ENCODE results near the gene DMBT1. TPM values are rescaled to one million over a fixed set of nuclear protein-coding genes. Genes with fewer than 3 reads are reported as not detected.

The DMBT1 gene
- total and polyA plus RNA-seq, 2 donors (not counting 1 experiment from before 2014, with no cell fraction given) = not detected

- Histone ChIP-seq H3K27me3 (replicated peaks in 1 of 4; ENCODE audit: control extremely low read depth in 1 of 4, control insufficient read depth in 3 of 4, insufficient read depth in 4 of 4, low read length in 3 of 4) (peaks cover 0 to 2% (median 0%) of the 10 kb centered on the region in 4 experiments), H3K79me2 (ENCODE audit: control insufficient read depth, insufficient read depth, low read length) (no peaks in the 10 kb centered on the region), H3K4me2 (replicated peaks; ENCODE audit: low read depth, low read length, poor library complexity, severe bottlenecking) (no peak overlapping the region), H3K36me3 (replicated peaks in 1 of 2; ENCODE audit: control extremely low read depth in 1 of 2, control insufficient read depth in 1 of 2, extremely low read depth in 1 of 2, insufficient read depth in 2 of 2, low read length in 1 of 2) (no peaks in the 10 kb centered on the region), H3K9ac (ENCODE audit: low read length) (no peak overlapping the region), H3K27ac (ENCODE audit: low read length in 2 of 2) (no peak overlapping the region), H3K4me3 (ENCODE audit: control extremely low read depth in 1 of 5, extremely low read depth in 1 of 5, insufficient read depth in 1 of 5, low read depth in 2 of 5, low read length in 4 of 5) (no peak overlapping the region), H2AFZ (ENCODE audit: insufficient read depth, low read depth, low read length, poor library complexity, severe bottlenecking) (no peak overlapping the region), H3K9me3 (ENCODE audit: control extremely low read depth in 1 of 3, control insufficient read depth in 2 of 3, insufficient read depth in 1 of 3, low read length in 2 of 3) (no peaks in the 10 kb centered on the region), H4K20me1 (ENCODE audit: control insufficient read depth, insufficient read depth, low read length, poor library complexity, severe bottlenecking) (no peaks in the 10 kb centered on the region), H3K4me1 (ENCODE audit: control insufficient read depth in 2 of 2, insufficient read depth in 2 of 2, low read length in 2 of 2) (no peaks in the 10 kb centered on the region)
- TF ChIP-seq CTCF (IDR thresholded peaks at IDR 0.05) = no peak
- TF ChIP-seq EZH2 (IDR thresholded peaks at IDR 0.05; ENCODE audit: borderline replicate concordance, insufficient read depth, low read depth, low read length, poor library complexity, severe bottlenecking) = no peak
- WGBS (ENCODE audit: insufficient coverage) = 80% methylated on average over 1 of the region's 3 CpGs
- DNase-seq = no peak
- H3K27me3 Mint-ChIP-seq = peaks cover 29% of the 10 kb centered on the region
- CTCF ChIA-PET = no interaction called here
- H3K27ac Mint-ChIP-seq = no peak overlapping the region
- no peaks in the 10 kb centered on the region for H3K4me1 Mint-ChIP-seq
- ATAC-seq (ENCODE audit: low read depth) = no peak
- POLR2A ChIA-PET = no interaction called here
- H3K4me3 Mint-ChIP-seq = no peak overlapping the region
- no peaks in the 10 kb centered on the region for H3K9me3 Mint-ChIP-seq (ENCODE audit: insufficient read depth)
- intact Hi-C loops (cut with micrococcal nuclease) = no loop called here
Measured at GRCh38 chr10:122531939-122532338, 28.6 kb upstream of the DMBT1 start.

GRCh38 chr10:122532601-122533296 is 27.8 kb upstream of the DMBT1 start:
- DNase-seq (no peak), ATAC-seq (ENCODE audit: low read depth) (no peak)
- Mint-ChIP-seq H3K4me1 (no peaks in the 10 kb centered on the region), H3K27me3 (peaks cover 29% of the 10 kb centered on the region), H3K4me3 (no peak overlapping the region), H3K9me3 (ENCODE audit: insufficient read depth) (no peaks in the 10 kb centered on the region), H3K27ac (no peak overlapping the region)
- CTCF ChIA-PET = no interaction called here
- Histone ChIP-seq H2AFZ (ENCODE audit: insufficient read depth, low read depth, low read length, poor library complexity, severe bottlenecking) (no peak overlapping the region), H3K4me2 (replicated peaks; ENCODE audit: low read depth, low read length, poor library complexity, severe bottlenecking) (no peak overlapping the region), H3K4me3 (ENCODE audit: control extremely low read depth in 1 of 5, extremely low read depth in 1 of 5, insufficient read depth in 1 of 5, low read depth in 2 of 5, low read length in 4 of 5) (no peak overlapping the region), H3K79me2 (ENCODE audit: control insufficient read depth, insufficient read depth, low read length) (no peaks in the 10 kb centered on the region), H3K27ac (ENCODE audit: low read length in 2 of 2) (no peak overlapping the region), H4K20me1 (ENCODE audit: control insufficient read depth, insufficient read depth, low read length, poor library complexity, severe bottlenecking) (no peaks in the 10 kb centered on the region), H3K4me1 (ENCODE audit: control insufficient read depth in 2 of 2, insufficient read depth in 2 of 2, low read length in 2 of 2) (no peaks in the 10 kb centered on the region), H3K36me3 (replicated peaks in 1 of 2; ENCODE audit: control extremely low read depth in 1 of 2, control insufficient read depth in 1 of 2, extremely low read depth in 1 of 2, insufficient read depth in 2 of 2, low read length in 1 of 2) (no peaks in the 10 kb centered on the region), H3K9me3 (ENCODE audit: control extremely low read depth in 1 of 3, control insufficient read depth in 2 of 3, insufficient read depth in 1 of 3, low read length in 2 of 3) (no peaks in the 10 kb centered on the region), H3K27me3 (replicated peaks in 1 of 4; ENCODE audit: control extremely low read depth in 1 of 4, control insufficient read depth in 3 of 4, insufficient read depth in 4 of 4, low read length in 3 of 4) (peaks cover 0 to 2% (median 0%) of the 10 kb centered on the region in 4 experiments), H3K9ac (ENCODE audit: low read length) (no peak overlapping the region)
- TF ChIP-seq EZH2 (IDR thresholded peaks at IDR 0.05; ENCODE audit: borderline replicate concordance, insufficient read depth, low read depth, low read length, poor library complexity, severe bottlenecking) (no peak), CTCF (IDR thresholded peaks at IDR 0.05) (no peak)
- WGBS (ENCODE audit: insufficient coverage) = 90% methylated on average over 3 of the region's 6 CpGs
- intact Hi-C loops (cut with micrococcal nuclease) = no loop called here
- POLR2A ChIA-PET = no interaction called here

Data from B cell (primary cell).